HEK293T (cell line): ENCODE data around the gene PRKCH.
"Not testable (repeated sequence)": the region's sequence is repeated elsewhere in the genome, so short reads cannot be mapped to it uniquely, and the experiment has no call there.

Source experiments
- CTCF ChIA-PET: fragments of 350-600 bp; formaldehyde crosslinking; extraction: SDS; loops from one replicate; lab custom pipeline; 2021; ENCODE audit warnings: antibody characterized with exemption, inconsistent platforms; lab: Yijun Ruan, JAX
- POLR2A ChIA-PET: fragments of 350-600 bp; formaldehyde crosslinking; extraction: SDS; loops from one replicate; lab custom pipeline; 2020; ENCODE audit warnings: antibody characterized with exemption, inconsistent platforms; lab: Yijun Ruan, JAX
- DNase-seq: peaks from one replicate; pipeline ENCODE4 v3.0.0; 2012; ENCODE audit warnings: mixed read lengths; ENCODE audit errors: extremely low spot score
- ARNT ChIP-seq: fragments of 450-650 bp; IDR thresholded peaks from 2 replicates; pipeline ENCODE4 v1.6.1; 2017; ENCODE audit warnings: mild to moderate bottlenecking
- BHLHE40 ChIP-seq: fragments of 450-650 bp; IDR thresholded peaks from 2 replicates; pipeline ENCODE4 v1.6.1; 2016; ENCODE audit warnings: mild to moderate bottlenecking, moderate library complexity, borderline replicate concordance
- CTBP1 ChIP-seq: fragments of 450-650 bp; IDR thresholded peaks from 2 replicates; pipeline ENCODE4 v1.6.1; 2016; ENCODE audit warnings: borderline replicate concordance
- ELF4 ChIP-seq: fragments of 450-650 bp; IDR thresholded peaks from 2 replicates; pipeline ENCODE4 v1.6.1; 2017; ENCODE audit warnings: antibody characterized with exemption
- FOXA1 ChIP-seq: fragments of 450-650 bp; IDR thresholded peaks from 2 replicates; pipeline ENCODE4 v1.6.1; 2016; ENCODE audit warnings: mild to moderate bottlenecking
- FOXK2 ChIP-seq: fragments of 450-650 bp; IDR thresholded peaks from 2 replicates; pipeline ENCODE4 v1.6.1; 2016; ENCODE audit warnings: mild to moderate bottlenecking
- FOXM1 ChIP-seq: fragments of 450-650 bp; IDR thresholded peaks from 2 replicates; pipeline ENCODE4 v1.6.1; 2017; ENCODE audit warnings: mild to moderate bottlenecking, borderline replicate concordance
- HDGF ChIP-seq: fragments of 450-650 bp; IDR thresholded peaks from 2 replicates; pipeline ENCODE4 v1.6.1; 2017; ENCODE audit warnings: antibody characterized with exemption, borderline replicate concordance
- L3MBTL2 ChIP-seq: fragments of 450-650 bp; conservative IDR thresholded peaks from 2 replicates; pipeline ENCODE4 v1.6.1; 2016; ENCODE audit warnings: mild to moderate bottlenecking
- LEF1 ChIP-seq: fragments of 450-650 bp; IDR thresholded peaks from 2 replicates; pipeline ENCODE4 v1.6.1; 2017; ENCODE audit warnings: mild to moderate bottlenecking, borderline replicate concordance
- NFRKB ChIP-seq: fragments of 450-650 bp; IDR thresholded peaks from 2 replicates; pipeline ENCODE4 v1.6.1; 2016; ENCODE audit warnings: mild to moderate bottlenecking, moderate library complexity
- PKNOX1 ChIP-seq: fragments of 450-650 bp; IDR thresholded peaks from 2 replicates; pipeline ENCODE4 v1.6.1; 2016
- SP1 ChIP-seq: fragments of 450-650 bp; IDR thresholded peaks from 2 replicates; pipeline ENCODE4 v1.6.1; 2017
- SUZ12 ChIP-seq: fragments of 450-650 bp; IDR thresholded peaks from 2 replicates; pipeline ENCODE4 v1.6.1; 2016; ENCODE audit warnings: mild to moderate bottlenecking
- TARDBP ChIP-seq: fragments of 450-650 bp; IDR thresholded peaks from 2 replicates; pipeline ENCODE4 v1.6.1; 2016
- ZNF384 ChIP-seq: fragments of 450-650 bp; IDR thresholded peaks from 2 replicates; pipeline ENCODE4 v1.6.1; 2016

The PRKCH gene

GRCh38 chr14:61524211-61524806 lies 202.9 kb downstream of the PRKCH start:
- ChIA-PET CTCF (no interaction called here), POLR2A (no interaction called here)
- no peak for TF ChIP-seq FOXA1
- TF ChIP-seq ARNT, result no peak
- TF ChIP-seq HDGF, result no peak
- no peak for TF ChIP-seq TARDBP
- TF ChIP-seq CTBP1, result no peak
- TF ChIP-seq L3MBTL2, result no peak
- no peak for TF ChIP-seq BHLHE40
- TF ChIP-seq FOXM1, result no peak
- no peak for TF ChIP-seq ZNF384
- TF ChIP-seq SP1, result no peak
- no peak for TF ChIP-seq ELF4
- DNase-seq, result no peak

- ChIA-PET POLR2A (no interaction called here), CTCF (no interaction called here)
- DNase-seq, result no peak
- TF ChIP-seq FOXK2 (no peak), ELF4 (no peak), TARDBP (no peak), ZNF384 (no peak), PKNOX1 (no peak), FOXM1 (no peak), NFRKB (no peak), L3MBTL2 (no peak), CTBP1 (no peak), FOXA1 (no peak), SP1 (no peak), LEF1 (no peak), ARNT (no peak), SUZ12 (no peak)
These were observed 203.5 kb downstream of the PRKCH start for GRCh38 chr14:61524936-61525292.

- POLR2A ChIA-PET, result no interaction called here
- TF ChIP-seq FOXM1, result no peak
- no peak for TF ChIP-seq SP1
- TF ChIP-seq NFRKB, result no peak
- no peak for TF ChIP-seq L3MBTL2
- TF ChIP-seq CTBP1, result no peak
- TF ChIP-seq HDGF, result no peak
- no peak for TF ChIP-seq FOXK2
- no peak for TF ChIP-seq ZNF384
- TF ChIP-seq ELF4, result no peak
- TF ChIP-seq PKNOX1, result no peak
- no peak for TF ChIP-seq FOXA1
- no peak for TF ChIP-seq TARDBP
- no peak for DNase-seq
- CTCF ChIA-PET, result interaction anchor here (0.6 kb wide), 1 partner anchor 1651 kb away, joined by 3 read pairs; no protein-coding TSS in a partner anchor
These were observed 204.1 kb downstream of the PRKCH start for GRCh38 chr14:61525293-61526011.

GRCh38 chr14:61526405-61527312 lies 205.3 kb downstream of the PRKCH start:
- DNase-seq, result no peak
- TF ChIP-seq SP1 (no peak), FOXM1 (no peak), ZNF384 (no peak), NFRKB (no peak)
- ChIA-PET POLR2A (no interaction called here), CTCF (no interaction called here)

GRCh38 chr14:61527325-61528100 lies 206.1 kb downstream of the PRKCH start:
- CTCF ChIA-PET, result no interaction called here
- DNase-seq, result no peak
- TF ChIP-seq NFRKB (no peak), CTBP1 (no peak), L3MBTL2 (no peak), ZNF384 (no peak), ARNT (no peak), FOXA1 (no peak), LEF1 (no peak), SP1 (no peak), TARDBP (no peak), BHLHE40 (no peak), HDGF (no peak)
- POLR2A ChIA-PET, result no interaction called here

GRCh38 chr14:61528591-61529021 lies 207.2 kb downstream of the PRKCH start:
- no peak for DNase-seq
- ChIA-PET POLR2A (no interaction called here), CTCF (no interaction called here)
- no peak for TF ChIP-seq TARDBP
- TF ChIP-seq CTBP1, result no peak
- TF ChIP-seq LEF1, result no peak
- TF ChIP-seq FOXM1, result no peak
- TF ChIP-seq PKNOX1, result no peak
- TF ChIP-seq L3MBTL2, result no peak
- no peak for TF ChIP-seq FOXK2
- no peak for TF ChIP-seq FOXA1
- no peak for TF ChIP-seq SUZ12
- no peak for TF ChIP-seq ELF4
- no peak for TF ChIP-seq SP1
- no peak for TF ChIP-seq ZNF384
- TF ChIP-seq BHLHE40, result no peak
- TF ChIP-seq HDGF, result no peak

GRCh38 chr14:61529360-61529759 lies 208.0 kb downstream of the PRKCH start:
- DNase-seq, POLR2A ChIA-PET, CTCF ChIA-PET: not testable (repeated sequence)
